ENCODE results near the gene TMEM245.

Gene TMEM245

DNA sequence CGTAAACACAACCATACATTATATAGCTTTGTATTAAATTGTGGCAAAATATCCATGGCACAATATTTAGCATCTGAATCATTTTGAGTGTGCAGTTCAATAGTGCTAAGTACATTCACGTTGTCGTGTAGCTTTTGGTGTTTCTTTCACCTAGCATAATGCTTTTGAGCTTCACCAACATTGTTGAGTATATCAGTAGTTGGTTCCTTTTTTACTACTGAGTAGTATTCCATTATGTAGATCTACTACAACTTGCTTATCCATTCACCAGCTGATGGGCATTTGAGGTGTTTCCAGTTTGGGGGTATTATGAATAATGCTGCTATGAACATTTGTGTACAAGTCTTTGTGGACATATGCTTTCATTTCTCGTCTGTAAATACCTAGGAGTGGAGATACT is 79.2 kb downstream of the TMEM245 start:
- POLR2A ChIA-PET (ENCODE audit: low non-redundant PET), result no interaction called here

DNA sequence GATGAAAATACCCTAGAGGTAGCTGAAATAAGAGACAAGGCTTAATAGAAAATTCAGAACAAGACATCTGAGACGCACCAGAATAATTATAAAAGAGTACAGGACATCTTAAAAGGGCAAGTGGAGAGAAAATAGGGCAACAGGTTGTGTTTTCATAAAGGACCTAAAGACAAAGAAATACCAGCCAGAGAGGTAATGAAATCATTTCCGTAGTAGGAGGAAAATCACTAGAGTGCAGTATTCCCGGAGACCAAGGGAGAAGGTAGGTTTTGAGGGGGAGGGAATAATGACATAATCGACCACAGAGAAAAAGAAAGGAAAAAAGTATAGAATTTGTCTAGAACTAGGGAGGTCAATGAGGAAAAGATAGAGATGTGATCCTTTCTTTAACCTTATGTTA is 80.2 kb downstream of the TMEM245 start:
- TF ChIP-seq CTCF (conservative IDR thresholded peaks at IDR 0.05; ENCODE audit: low read depth), result no peak
- CTCF ChIA-PET, result no interaction called here
- H3K27ac ChIP-seq, result no peak overlapping the region
- no peak for DNase-seq (ENCODE audit: low spot score)
- POLR2A ChIA-PET (ENCODE audit: low non-redundant PET), result interaction anchor here (0.6 kb wide), 1 partner anchor 8 kb away, joined by 4 read pairs; no protein-coding TSS in a partner anchor

More for the DNA sequence above, 79.2 kb downstream of the TMEM245 start:
- DNase-seq (ENCODE audit: low spot score), result no peak
- no peak for TF ChIP-seq CTCF (conservative IDR thresholded peaks at IDR 0.05; ENCODE audit: low read depth)
- no peak overlapping the region for H3K27ac ChIP-seq
- CTCF ChIA-PET, result interaction anchor here (1.0 kb wide), 1 partner anchor 24 kb away, joined by 5 read pairs; no protein-coding TSS in a partner anchor

GRCh38 chr9:109037946-109038715 is 81.6 kb downstream of the TMEM245 start:
- H3K27ac ChIP-seq, result no peak overlapping the region
- TF ChIP-seq CTCF (conservative IDR thresholded peaks at IDR 0.05; ENCODE audit: low read depth), result no peak
- peak; percentile 77 for DNase-seq (ENCODE audit: low spot score)
- POLR2A ChIA-PET (ENCODE audit: low non-redundant PET), result no interaction called here
- CTCF ChIA-PET, result no interaction called here

DNA sequence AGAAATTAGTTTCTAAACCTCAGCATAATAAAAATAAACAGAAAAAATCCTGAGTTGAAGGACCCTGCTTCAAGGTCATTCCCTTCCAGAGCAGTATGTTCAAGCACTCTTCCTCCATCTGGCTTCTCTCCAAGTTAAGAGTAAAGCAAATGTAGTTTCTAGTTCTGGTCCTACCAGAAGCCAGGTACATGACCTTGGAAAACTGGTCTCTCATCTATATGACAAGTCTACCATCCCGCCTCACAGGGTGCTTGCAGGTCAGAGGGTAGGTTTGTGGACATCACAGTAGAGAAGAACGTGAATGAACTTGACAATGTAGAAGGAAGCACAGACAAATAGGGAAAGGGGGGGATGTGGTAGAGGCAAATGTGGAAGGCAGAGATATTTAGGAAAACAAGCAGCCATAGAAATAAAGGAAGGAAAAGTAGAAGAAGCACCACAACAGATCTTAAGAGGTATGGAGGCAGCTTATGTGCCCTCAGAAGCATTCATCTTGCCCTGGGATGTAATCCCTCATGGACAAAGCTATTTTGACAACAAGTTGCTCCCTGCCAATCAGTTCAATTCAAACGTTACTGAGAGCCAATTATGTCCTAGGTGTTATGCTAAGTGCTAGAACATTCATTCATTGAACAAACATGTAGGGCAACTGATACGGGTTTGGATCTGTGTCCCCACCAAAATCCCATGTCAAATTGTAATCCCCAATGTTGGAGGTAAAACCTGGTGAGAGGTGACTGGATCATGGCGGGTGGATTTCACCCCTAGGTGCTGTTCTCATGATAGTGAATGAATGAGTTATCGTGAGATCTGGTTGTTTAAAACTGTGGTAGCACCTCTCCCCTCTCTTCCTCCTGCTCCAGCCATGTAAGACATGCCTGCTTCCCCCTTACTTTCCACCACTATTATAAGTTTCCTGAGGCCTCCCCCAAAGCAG is 82.7 kb downstream of the TMEM245 start:
- DNase-seq (ENCODE audit: low spot score), result no peak
- CTCF ChIA-PET, result interaction anchor here (0.5 kb wide), 1 partner anchor 35 kb away, joined by 3 read pairs; no protein-coding TSS in a partner anchor
- no peak for TF ChIP-seq CTCF (conservative IDR thresholded peaks at IDR 0.05; ENCODE audit: low read depth)
- POLR2A ChIA-PET (ENCODE audit: low non-redundant PET), result no interaction called here
- H3K27ac ChIP-seq, result no peak overlapping the region

DNA sequence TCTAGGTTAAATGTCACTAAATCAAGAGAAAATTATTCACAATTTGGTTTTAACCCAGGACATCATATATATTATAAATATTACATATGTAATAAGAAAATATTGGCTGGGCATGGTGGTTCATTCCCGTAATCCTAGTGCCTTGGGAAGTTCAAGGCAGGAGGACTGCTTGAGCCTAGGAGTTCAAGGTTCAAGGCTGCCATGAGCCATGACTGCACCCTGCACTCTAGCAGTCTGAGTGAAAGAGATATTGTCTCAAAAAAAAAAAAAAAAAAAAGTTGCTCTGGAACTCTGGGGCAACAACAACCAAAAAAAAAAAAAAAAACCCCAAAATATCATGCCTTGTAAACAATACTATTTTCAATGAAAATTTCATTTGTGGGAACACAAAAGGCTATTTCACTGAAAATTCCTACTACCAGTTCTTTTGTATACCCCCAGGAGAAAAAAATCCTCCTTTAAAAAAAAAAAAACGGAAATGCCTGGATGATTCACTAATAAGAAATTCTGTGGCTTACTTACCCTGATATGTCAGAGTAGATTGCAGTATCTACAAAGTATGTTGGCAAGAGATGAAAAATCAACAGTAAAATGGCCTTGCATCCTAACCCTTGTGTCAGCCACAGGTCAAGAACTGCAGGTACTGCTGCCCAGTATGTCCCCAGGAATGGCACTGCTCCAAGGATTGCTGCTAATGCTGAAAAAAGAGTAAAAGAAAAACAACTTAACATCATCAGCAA is 83.9 kb downstream of the TMEM245 start:
- peak; percentile 92 for DNase-seq (ENCODE audit: low spot score)
- CTCF ChIA-PET, result no interaction called here

More for the DNA sequence above, 83.9 kb downstream of the TMEM245 start:
- no peak overlapping the region for H3K27ac ChIP-seq
- no peak for TF ChIP-seq CTCF (conservative IDR thresholded peaks at IDR 0.05; ENCODE audit: low read depth)
- POLR2A ChIA-PET (ENCODE audit: low non-redundant PET), result no interaction called here

Measured in RWPE1 (cell line).